ENCODE measurements around the gene ING3. TPM values are rescaled to one million over a fixed set of nuclear protein-coding genes. Genes with fewer than 3 reads are reported as not detected.

ING3 gene
- total RNA-seq, 1 experiment from 2014 or later, result 9.1 TPM

DNA sequence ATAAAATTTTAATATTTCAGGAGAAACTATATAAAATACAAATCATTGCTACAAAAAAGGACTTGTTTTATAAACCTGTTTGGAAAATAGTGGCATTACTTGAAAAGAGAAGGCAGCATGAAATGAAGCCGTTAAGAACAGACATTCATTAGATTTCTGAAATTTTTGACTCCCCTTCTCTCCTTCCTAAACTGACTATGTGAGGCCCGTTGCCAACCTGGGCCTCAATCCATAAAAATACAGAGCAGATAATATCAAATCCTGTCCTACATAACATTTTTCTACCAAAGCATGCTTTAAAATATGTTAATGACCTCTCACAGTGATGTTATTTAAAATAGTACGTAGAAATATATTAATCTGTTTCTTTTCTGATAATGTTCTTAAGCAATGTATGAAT lies 34.5 kb upstream of the ING3 start:
- in situ Hi-C loops (cut with HindIII; ENCODE audit: low pct_unique_long_range_greater_than_20kb, low sequenced_read_pairs) (no loop called here), intact Hi-C loops (cut with micrococcal nuclease; ENCODE audit: unreplicated experiment) (no loop called here)
- H3K9me3 ChIP-seq (ENCODE audit: control insufficient read depth, insufficient read depth, low read depth, low read length), result no peaks in the 10 kb centered on the region
- no peak overlapping the region for H3K27ac ChIP-seq (ENCODE audit: low read length)
- no peak for TF ChIP-seq POLR2AphosphoS5 (IDR thresholded peaks at IDR 0.05; ENCODE audit: low read depth, low read length)
- ChIA-PET CTCF (no interaction called here), POLR2A (no interaction called here)
- DNase-seq (ENCODE audit: low read depth, low spot score) (no peak), ATAC-seq (no peak)
- H3K27me3 ChIP-seq (ENCODE audit: control insufficient read depth, insufficient read depth, low read length), result no peaks in the 10 kb centered on the region
- H3K36me3 ChIP-seq (ENCODE audit: control insufficient read depth, insufficient read depth, low read length), result no peaks in the 10 kb centered on the region
- no TSS peak for BruUV-seq (replicated peaks)
- H3K4me1 ChIP-seq (ENCODE audit: control insufficient read depth, insufficient read depth, low read length), result no peaks in the 10 kb centered on the region
- no peak overlapping the region for H3K4me3 ChIP-seq (ENCODE audit: low read depth in 2 of 2, low read length in 2 of 2)

DNA sequence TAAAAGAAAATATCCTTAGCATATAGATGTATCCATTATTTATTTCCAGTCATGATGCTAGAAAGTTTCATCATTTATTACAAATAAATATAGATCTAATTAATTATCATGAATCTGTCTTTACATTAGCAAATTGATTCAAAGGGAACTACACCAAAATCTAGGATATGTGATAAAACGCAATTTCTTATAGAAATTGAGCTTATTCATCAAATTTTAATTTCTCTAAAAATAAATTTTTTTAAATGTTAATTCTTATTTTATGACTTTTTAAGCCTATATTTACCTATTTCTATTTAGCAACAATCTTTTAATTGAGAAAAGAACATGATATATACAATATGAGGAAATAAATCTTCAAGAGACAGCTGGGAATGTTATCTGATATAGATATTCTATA lies 34.0 kb upstream of the ING3 start:
- POLR2A ChIA-PET, result interaction anchor here (0.6 kb wide), 1 partner anchor 12 kb away, joined by 3 read pairs; no protein-coding TSS in a partner anchor
- DNase-seq (ENCODE audit: low read depth, low spot score) (no peak), ATAC-seq (no peak)
- no peaks in the 10 kb centered on the region for H3K9me3 ChIP-seq (ENCODE audit: control insufficient read depth, insufficient read depth, low read depth, low read length)
- intact Hi-C loops (cut with micrococcal nuclease; ENCODE audit: unreplicated experiment), result no loop called here
- no peaks in the 10 kb centered on the region for H3K4me1 ChIP-seq (ENCODE audit: control insufficient read depth, insufficient read depth, low read length)
- no peak overlapping the region for H3K27ac ChIP-seq (ENCODE audit: low read length)
- TF ChIP-seq TCF7L2 (IDR thresholded peaks at IDR 0.05; ENCODE audit: low read depth, low read length), result no peak
- no peaks in the 10 kb centered on the region for H3K36me3 ChIP-seq (ENCODE audit: control insufficient read depth, insufficient read depth, low read length)
- CTCF ChIA-PET, result no interaction called here
- in situ Hi-C loops (cut with HindIII; ENCODE audit: low pct_unique_long_range_greater_than_20kb, low sequenced_read_pairs), result no loop called here
- BruUV-seq (replicated peaks), result no TSS peak
- no peaks in the 10 kb centered on the region for H3K27me3 ChIP-seq (ENCODE audit: control insufficient read depth, insufficient read depth, low read length)
- no peak overlapping the region for H3K4me3 ChIP-seq (ENCODE audit: low read depth in 2 of 2, low read length in 2 of 2)

GRCh38 chr7:120919466-120919865 lies 31.1 kb upstream of the ING3 start:
- H3K4me1 ChIP-seq (ENCODE audit: control insufficient read depth, insufficient read depth, low read length), result no peaks in the 10 kb centered on the region
- intact Hi-C loops (cut with micrococcal nuclease; ENCODE audit: unreplicated experiment), result no loop called here
- CTCF ChIA-PET, result no interaction called here
- no peak for DNase-seq (ENCODE audit: low read depth, low spot score)
- TF ChIP-seq, protein P1, sequence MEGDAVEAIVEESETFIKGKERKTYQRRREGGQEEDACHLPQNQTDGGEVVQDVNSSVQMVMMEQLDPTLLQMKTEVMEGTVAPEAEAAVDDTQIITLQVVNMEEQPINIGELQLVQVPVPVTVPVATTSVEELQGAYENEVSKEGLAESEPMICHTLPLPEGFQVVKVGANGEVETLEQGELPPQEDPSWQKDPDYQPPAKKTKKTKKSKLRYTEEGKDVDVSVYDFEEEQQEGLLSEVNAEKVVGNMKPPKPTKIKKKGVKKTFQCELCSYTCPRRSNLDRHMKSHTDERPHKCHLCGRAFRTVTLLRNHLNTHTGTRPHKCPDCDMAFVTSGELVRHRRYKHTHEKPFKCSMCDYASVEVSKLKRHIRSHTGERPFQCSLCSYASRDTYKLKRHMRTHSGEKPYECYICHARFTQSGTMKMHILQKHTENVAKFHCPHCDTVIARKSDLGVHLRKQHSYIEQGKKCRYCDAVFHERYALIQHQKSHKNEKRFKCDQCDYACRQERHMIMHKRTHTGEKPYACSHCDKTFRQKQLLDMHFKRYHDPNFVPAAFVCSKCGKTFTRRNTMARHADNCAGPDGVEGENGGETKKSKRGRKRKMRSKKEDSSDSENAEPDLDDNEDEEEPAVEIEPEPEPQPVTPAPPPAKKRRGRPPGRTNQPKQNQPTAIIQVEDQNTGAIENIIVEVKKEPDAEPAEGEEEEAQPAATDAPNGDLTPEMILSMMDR (IDR thresholded peaks at IDR 0.05), result no peak
- TF ChIP-seq, protein P2, sequence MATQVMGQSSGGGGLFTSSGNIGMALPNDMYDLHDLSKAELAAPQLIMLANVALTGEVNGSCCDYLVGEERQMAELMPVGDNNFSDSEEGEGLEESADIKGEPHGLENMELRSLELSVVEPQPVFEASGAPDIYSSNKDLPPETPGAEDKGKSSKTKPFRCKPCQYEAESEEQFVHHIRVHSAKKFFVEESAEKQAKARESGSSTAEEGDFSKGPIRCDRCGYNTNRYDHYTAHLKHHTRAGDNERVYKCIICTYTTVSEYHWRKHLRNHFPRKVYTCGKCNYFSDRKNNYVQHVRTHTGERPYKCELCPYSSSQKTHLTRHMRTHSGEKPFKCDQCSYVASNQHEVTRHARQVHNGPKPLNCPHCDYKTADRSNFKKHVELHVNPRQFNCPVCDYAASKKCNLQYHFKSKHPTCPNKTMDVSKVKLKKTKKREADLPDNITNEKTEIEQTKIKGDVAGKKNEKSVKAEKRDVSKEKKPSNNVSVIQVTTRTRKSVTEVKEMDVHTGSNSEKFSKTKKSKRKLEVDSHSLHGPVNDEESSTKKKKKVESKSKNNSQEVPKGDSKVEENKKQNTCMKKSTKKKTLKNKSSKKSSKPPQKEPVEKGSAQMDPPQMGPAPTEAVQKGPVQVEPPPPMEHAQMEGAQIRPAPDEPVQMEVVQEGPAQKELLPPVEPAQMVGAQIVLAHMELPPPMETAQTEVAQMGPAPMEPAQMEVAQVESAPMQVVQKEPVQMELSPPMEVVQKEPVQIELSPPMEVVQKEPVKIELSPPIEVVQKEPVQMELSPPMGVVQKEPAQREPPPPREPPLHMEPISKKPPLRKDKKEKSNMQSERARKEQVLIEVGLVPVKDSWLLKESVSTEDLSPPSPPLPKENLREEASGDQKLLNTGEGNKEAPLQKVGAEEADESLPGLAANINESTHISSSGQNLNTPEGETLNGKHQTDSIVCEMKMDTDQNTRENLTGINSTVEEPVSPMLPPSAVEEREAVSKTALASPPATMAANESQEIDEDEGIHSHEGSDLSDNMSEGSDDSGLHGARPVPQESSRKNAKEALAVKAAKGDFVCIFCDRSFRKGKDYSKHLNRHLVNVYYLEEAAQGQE (IDR thresholded peaks at IDR 0.05; ENCODE audit: insufficient read depth in 1 of 2, low read depth in 2 of 2, low read length in 1 of 2), result no peak
- no peak for TF ChIP-seq POLR2AphosphoS5 (IDR thresholded peaks at IDR 0.05; ENCODE audit: low read depth, low read length)
- no peak for TF ChIP-seq SIN3A (IDR thresholded peaks at IDR 0.05; ENCODE audit: borderline replicate concordance, insufficient read depth, low read depth, low read length)
- no peak for TF ChIP-seq TCF7L2 (IDR thresholded peaks at IDR 0.05; ENCODE audit: low read depth, low read length)
- in situ Hi-C loops (cut with HindIII; ENCODE audit: low pct_unique_long_range_greater_than_20kb, low sequenced_read_pairs), result no loop called here
- no peaks in the 10 kb centered on the region for H3K36me3 ChIP-seq (ENCODE audit: control insufficient read depth, insufficient read depth, low read length)
- BruUV-seq (replicated peaks), result no TSS peak
- H3K4me3 ChIP-seq (ENCODE audit: low read depth in 2 of 2, low read length in 2 of 2), result no peak overlapping the region
- H3K9me3 ChIP-seq (ENCODE audit: control insufficient read depth, insufficient read depth, low read depth, low read length), result no peaks in the 10 kb centered on the region
- ATAC-seq, result no peak
- POLR2A ChIA-PET, result no interaction called here
- H3K27me3 ChIP-seq (ENCODE audit: control insufficient read depth, insufficient read depth, low read length), result no peaks in the 10 kb centered on the region
- H3K27ac ChIP-seq (ENCODE audit: low read length), result no peak overlapping the region

Data from Panc1 (cell line).